Adrenal gland (tissue), 5 donors: Measurements from ENCODE around the gene RASGRF2.
"Not testable (repeated sequence)": the region's sequence is repeated elsewhere in the genome, so short reads cannot be mapped to it uniquely, and the experiment has no call there.

Source experiments
- CTCF ChIP-seq, 6 experiments: fragments of 450-650 bp in 4 of 6; fragments of 200-600 bp in 2 of 6; sonication (generic) in 1 of 6; IDR thresholded peaks; 1 replicate in 5 of 6; 2 replicates in 1 of 6; pipeline versions ENCODE4 v1.5.1 to v1.8.0; 2016 to 2021; ENCODE audit warnings: antibody characterized with exemption in 6 of 6, mild to moderate bottlenecking in 2 of 6, moderate library complexity in 1 of 6
- POLR2A ChIP-seq, 2 donors: fragments of 450-650 bp; IDR thresholded peaks; one replicate each; pipeline ENCODE4 v1.6.1; 2017; ENCODE audit warnings: antibody characterized with exemption in 2 of 2, mild to moderate bottlenecking in 2 of 2, moderate library complexity in 1 of 2
- donor health status: DM: no; HTN: no; CAD: no.

- TF ChIP-seq CTCF, POLR2A (IDR thresholded peaks at IDR 0.05): not testable (repeated sequence)
Measured at GRCh38 chr5:81028888-81029287, 68.7 kb downstream of the RASGRF2 start.
